Activated CD8-positive, alpha-beta memory T cell treated with anti-CD3 and anti-CD28 coated beads, Interleukin-2, amount 50 U/mL, for 1 hour (primary cell): ENCODE results near the gene TSEN15.
"Not testable (repeated sequence)": the region's sequence is repeated elsewhere in the genome, so short reads cannot be mapped to it uniquely, and the experiment has no call there.

ENCODE experiments used
- DNase-seq: peaks from one replicate; pipeline ENCODE4 v3.0.0-alpha.2; 2020; ENCODE audit errors: extremely low read depth

The TSEN15 gene

GRCh38 chr1:184031409-184032107, 20.0 kb upstream of the TSEN15 start:
- no peak for DNase-seq

GRCh38 chr1:184032306-184032929, 19.1 kb upstream of the TSEN15 start:
- DNase-seq, result no peak

- DNase-seq, result no peak
Measured at GRCh38 chr1:184032930-184033418, 18.6 kb upstream of the TSEN15 start.

- no peak for DNase-seq
Measured at GRCh38 chr1:184033711-184034167, 17.8 kb upstream of the TSEN15 start.

GRCh38 chr1:184034761-184035379, 16.7 kb upstream of the TSEN15 start:
- DNase-seq, result no peak

GRCh38 chr1:184035719-184036516, 15.6 kb upstream of the TSEN15 start:
- no peak for DNase-seq

GRCh38 chr1:184036517-184036949, 15.0 kb upstream of the TSEN15 start:
- DNase-seq, result no peak

- DNase-seq, result no peak
Measured at GRCh38 chr1:184037849-184038591, 13.5 kb upstream of the TSEN15 start.

GRCh38 chr1:184039126-184039525, 12.4 kb upstream of the TSEN15 start:
- DNase-seq, result no peak

- DNase-seq, result no peak
Measured at GRCh38 chr1:184041731-184042130, 9.8 kb upstream of the TSEN15 start.

GRCh38 chr1:184043315-184043714, 8.2 kb upstream of the TSEN15 start:
- DNase-seq, result not testable (repeated sequence)

- DNase-seq, result no peak
Measured at GRCh38 chr1:184044603-184045376, 6.7 kb upstream of the TSEN15 start.

GRCh38 chr1:184047541-184047940, 4.0 kb upstream of the TSEN15 start:
- not testable (repeated sequence) for DNase-seq

GRCh38 chr1:184048561-184049240, 2.8 kb upstream of the TSEN15 start:
- DNase-seq, result no peak

GRCh38 chr1:184049291-184049690, 2.2 kb upstream of the TSEN15 start:
- DNase-seq, result no peak

GRCh38 chr1:184049836-184050468, 1.6 kb upstream of the TSEN15 start:
- no peak for DNase-seq

- DNase-seq, result no peak
Measured at GRCh38 chr1:184050636-184051035, 894 bp upstream of the TSEN15 start.

- DNase-seq, result no peak
Measured at GRCh38 chr1:184051138-184051484, 419 bp upstream of the TSEN15 start.

- DNase-seq, result no peak
Measured at GRCh38 chr1:184052194-184052559, 647 bp downstream of the TSEN15 start.

- no peak for DNase-seq
Measured at GRCh38 chr1:184052750-184053149, 1.2 kb downstream of the TSEN15 start.
